ENCODE results near the gene GABARAPL2. TPM values are rescaled to one million over a fixed set of nuclear protein-coding genes. Genes with fewer than 3 reads are reported as not detected.
"Not testable (repeated sequence)": the region's sequence is repeated elsewhere in the genome, so short reads cannot be mapped to it uniquely, and the experiment has no call there.

Gene GABARAPL2, protein sequence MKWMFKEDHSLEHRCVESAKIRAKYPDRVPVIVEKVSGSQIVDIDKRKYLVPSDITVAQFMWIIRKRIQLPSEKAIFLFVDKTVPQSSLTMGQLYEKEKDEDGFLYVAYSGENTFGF
- total RNA-seq (2014; rRNA removed; shearing (Covaris generic)) = 18.9 and 20.1 TPM in 2 replicates

DNA sequence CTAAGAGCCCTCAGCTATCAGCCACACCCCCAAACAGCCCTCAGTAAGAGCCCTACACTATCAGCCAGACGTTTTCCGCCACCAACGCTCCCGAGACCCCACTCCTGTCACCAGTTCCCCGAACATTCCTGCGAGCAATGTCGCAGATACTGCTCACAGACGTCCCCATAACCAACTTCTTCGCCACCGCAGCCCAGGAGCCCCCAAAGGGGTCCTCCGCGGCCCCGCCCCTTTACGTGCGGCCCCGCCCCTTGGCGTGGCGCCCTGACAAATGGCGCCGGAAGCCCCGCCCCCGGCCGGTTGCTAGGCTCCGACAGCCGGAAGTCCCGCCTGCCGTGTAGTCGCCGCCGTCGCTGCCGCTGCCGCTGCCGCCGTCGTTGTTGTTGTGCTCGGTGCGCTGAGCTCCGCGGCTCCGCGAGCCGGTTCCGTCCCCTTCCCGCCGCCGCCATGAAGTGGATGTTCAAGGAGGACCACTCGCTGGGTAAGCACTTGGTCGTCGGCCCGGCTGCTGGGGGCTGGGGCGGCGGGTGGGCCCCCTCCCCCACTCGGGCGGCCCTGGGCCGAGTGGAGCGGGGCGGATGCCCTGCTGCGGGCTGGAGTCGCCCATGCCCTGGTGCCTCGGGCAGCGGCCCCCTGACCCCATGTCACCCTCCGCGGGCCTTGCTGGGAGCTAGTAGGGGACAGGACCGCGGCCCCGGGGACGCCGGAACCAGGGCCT, at the start of gene GABARAPL2:
Gene GABARAPL2 (plus strand): TSS at position 340 of the 718 bp plus-strand sequence. CDS start 108 bp downstream, at position 448.
- DNase-seq (ENCODE audit: low spot score) = peak; percentile 87
- in situ Hi-C loops (cut with HindIII; ENCODE audit: low sequenced_read_pairs) = no loop called here

DNA sequence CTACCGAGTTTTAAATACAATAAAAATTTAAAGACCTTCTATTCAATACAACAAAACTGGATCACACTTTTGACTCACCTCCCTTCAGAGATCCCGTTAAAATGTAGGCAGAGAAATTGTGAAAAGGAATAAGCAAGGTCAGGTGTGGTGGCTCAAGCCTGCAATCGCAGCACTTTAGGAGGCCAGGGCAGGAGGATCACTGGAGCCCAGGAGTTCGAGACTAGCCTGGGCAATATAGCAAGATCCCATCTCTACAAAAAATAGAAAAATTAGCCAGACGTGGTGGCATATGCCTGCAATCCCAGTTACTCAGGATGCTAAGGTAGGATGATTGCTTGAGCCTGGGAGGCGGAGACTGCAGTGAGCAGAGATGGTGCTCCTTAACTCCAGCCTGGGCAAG, 47.0 kb upstream of the GABARAPL2 start:
- DNase-seq (ENCODE audit: low spot score) = no peak
- in situ Hi-C loops (cut with HindIII; ENCODE audit: low sequenced_read_pairs) = no loop called here

DNA sequence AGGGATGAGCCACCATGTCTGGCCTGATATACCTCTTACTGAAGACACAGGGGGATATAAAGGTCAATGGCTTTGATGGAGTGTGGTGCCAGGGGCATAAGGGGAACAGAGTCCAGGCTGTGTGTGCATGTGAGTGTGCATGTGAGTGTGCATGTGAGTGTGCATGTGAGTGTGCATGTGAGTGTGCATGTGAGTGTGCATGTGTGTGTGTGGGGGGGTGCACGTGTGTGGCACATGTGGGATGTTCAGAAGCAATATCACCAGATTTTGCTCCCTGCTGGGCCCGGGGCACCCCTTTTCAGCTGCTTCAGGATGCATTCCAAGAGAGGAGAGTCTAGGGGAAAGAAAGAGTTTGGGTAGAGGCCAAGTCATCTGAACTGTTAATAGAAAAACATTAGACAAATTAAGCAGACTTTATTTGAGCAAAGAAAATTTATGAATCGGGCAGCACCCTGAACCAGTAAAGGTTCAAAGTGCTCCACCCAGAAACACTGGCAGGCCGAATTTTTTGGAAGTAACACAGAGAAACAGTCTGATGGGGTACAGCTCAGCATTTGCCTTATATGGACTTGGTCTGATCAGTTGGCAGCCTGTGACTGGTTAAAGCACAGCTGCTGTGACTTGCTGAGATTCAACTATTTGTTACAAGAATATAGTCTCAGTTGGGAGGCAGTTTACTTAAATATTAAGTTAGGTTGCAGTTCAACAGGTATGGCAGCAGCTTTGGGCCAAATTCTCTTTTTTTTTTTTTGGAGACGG, 40.0 kb upstream of the GABARAPL2 start:
- in situ Hi-C loops (cut with HindIII; ENCODE audit: low sequenced_read_pairs) = no loop called here
- no peak for DNase-seq (ENCODE audit: low spot score)

DNA sequence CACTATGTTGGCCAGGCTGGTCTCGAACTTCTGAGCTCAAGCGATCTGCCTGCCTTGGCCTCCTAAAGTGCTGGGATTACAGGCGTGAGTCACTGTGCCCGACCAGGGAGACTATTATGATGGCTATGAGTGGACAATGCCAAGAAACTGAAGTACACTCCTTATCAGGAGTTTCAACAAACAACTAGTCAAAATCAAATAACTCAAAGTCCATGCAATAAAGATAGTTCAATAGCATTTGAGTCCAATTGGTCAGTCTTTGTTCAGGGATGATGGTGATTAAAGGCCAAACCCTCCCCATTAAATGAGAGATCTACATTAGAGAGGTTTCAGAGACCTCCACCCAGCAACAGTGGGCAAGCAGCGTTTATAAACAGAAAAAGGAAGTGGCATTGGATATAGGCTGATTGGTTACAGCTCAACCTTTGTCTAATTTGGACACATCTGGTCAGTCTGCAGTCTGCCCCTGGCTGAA, 38.3 kb upstream of the GABARAPL2 start:
- in situ Hi-C loops (cut with HindIII; ENCODE audit: low sequenced_read_pairs) = no loop called here
- DNase-seq (ENCODE audit: low spot score) = no peak

DNA sequence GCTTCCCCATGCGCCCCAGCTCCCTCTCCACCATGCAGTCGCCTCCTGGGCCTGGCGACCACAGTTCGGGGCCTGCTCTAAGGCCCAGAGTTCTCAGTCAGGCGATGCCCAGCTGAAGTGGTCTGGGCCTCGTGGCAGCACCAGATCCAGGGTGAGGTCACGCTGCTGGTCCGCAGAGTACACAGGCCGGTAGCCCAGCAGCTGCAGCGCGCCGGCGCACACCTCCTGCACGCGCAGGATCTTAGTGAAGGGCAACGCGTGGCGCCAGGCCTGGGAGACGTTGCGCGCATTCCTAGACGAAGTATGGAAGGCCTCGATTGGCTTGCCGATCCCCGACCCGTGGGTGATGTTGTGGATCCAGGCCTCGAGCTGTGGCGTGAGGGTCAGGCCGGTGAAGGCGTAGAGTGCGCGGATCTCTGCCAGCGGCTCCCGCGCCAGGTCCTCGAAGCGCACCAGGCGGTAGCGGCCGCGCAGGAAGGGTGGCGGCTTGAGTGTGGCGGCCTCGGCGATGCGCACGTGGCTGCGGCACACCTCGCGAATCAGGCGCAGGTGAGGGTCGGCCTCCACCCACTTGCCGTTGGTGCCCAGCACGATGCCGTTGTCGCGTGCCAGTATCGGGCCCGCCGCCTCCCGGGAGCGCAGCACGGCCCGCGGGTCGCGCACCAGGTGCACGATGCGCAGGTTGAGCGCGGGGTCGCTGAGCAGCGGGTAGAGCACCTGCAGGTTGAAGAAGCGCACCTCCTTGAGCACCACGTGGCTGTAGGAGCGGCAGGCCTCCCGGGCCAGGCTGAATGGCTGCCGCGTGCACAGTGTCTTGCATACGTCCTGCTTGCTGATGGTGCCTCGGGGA, 36.9 kb upstream of the GABARAPL2 start:
- DNase-seq (ENCODE audit: low spot score) = no peak
- in situ Hi-C loops (cut with HindIII; ENCODE audit: low sequenced_read_pairs) = no loop called here

DNA sequence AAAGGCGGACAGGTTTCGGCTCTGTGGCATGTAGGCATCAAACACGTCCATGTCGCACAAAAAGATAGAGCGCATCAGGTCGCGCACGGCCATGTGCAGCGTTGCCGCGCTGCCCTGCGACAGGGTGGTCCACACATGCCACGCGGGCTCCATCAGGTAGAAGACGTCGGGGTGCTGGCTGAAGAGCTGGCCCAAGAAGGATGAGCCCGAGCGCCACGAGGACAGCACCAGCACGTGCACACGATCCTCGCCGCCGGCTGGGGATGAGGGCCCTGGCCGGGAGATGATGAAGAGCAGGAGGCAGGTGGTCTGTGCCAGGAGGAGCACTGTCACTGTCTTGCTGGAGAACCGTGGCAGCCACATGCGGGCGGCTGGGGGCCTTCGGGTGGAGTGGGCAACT, 36.2 kb upstream of the GABARAPL2 start:
- DNase-seq (ENCODE audit: low spot score) = no peak
- in situ Hi-C loops (cut with HindIII; ENCODE audit: low sequenced_read_pairs) = no loop called here

DNA sequence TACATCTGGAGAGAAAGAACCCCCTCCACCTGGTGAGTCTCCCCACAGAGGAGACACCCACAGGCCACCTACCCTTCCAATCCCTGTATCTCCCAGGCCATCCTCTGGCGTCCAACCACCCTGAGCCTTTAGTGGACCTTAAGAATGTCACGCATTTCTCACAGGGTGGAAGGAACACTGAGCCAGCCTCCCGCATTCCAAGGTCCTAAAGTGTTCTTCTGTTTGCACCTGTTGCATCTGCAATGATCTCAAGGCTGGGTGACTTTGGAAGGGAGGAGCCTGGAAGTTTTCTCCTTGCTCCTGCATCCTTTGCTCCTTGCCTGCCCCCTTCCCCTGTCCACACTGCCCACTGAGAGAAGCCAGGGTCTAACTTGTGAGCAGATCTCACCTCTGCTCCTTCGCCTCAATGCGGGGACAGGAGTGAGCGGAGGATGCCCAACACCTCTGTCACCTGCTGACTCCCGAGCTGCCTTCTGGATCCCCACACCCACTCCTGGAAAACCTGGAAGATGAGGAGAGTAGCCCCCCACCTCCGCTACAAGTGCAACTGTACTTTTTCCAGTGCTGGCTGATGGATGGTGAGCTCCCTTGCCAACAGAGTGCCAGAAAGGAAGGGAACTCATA, 33.9 kb upstream of the GABARAPL2 start:
- in situ Hi-C loops (cut with HindIII; ENCODE audit: low sequenced_read_pairs) = no loop called here
- DNase-seq (ENCODE audit: low spot score) = no peak

DNA sequence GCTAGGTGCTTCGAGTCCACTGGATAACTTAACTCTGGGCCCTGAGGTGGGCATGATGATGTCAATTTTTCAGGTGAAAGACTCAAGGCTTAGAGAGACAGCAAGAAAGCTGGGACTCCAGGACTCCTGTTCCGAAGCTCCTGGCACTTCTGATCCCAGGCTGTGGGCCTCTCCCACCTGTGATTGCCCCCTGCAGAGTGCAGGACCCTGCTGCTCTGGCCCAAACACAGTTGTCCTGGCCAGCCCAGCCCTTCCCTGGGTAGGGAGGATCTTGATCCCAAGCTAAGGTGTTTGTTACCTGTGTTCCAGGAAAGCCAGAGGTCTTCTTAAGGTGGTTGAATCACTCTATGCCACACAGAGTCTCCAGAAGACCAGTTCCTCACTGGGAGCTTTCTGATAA, 33.4 kb upstream of the GABARAPL2 start:
- in situ Hi-C loops (cut with HindIII; ENCODE audit: low sequenced_read_pairs) = no loop called here
- no peak for DNase-seq (ENCODE audit: low spot score)

DNA sequence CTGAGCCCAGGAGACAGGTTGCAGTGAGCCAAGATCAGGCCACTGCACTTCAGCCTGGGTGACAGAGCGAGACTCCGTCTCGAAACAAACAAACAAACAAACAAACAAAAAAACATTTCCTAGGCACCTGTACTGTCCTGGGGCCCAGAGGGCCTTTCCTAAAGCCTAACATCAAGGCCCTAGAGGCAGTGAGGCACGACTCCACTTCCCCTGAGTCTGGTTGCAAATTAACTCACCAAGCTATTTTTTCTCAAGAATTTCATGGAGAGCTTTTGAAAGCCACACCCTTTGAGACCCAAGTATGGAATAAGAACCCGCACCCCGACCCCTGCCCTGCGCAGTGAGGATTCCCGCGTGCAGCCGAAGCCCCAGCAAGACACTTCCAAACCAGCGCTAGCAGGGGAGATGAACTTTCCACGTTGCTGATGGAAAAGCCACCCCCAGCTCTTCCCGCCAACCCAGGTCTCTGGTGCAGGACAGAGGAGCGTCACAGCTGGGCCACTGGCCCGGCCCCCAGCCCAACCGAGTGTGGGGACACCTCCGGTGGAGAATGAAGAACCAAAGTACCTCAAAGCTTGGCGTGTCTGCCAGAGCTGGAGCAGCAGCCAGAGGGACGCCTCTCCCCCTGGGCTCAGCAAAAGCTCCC, 31.5 kb upstream of the GABARAPL2 start:
- DNase-seq (ENCODE audit: low spot score) = no peak
- in situ Hi-C loops (cut with HindIII; ENCODE audit: low sequenced_read_pairs) = no loop called here

DNA sequence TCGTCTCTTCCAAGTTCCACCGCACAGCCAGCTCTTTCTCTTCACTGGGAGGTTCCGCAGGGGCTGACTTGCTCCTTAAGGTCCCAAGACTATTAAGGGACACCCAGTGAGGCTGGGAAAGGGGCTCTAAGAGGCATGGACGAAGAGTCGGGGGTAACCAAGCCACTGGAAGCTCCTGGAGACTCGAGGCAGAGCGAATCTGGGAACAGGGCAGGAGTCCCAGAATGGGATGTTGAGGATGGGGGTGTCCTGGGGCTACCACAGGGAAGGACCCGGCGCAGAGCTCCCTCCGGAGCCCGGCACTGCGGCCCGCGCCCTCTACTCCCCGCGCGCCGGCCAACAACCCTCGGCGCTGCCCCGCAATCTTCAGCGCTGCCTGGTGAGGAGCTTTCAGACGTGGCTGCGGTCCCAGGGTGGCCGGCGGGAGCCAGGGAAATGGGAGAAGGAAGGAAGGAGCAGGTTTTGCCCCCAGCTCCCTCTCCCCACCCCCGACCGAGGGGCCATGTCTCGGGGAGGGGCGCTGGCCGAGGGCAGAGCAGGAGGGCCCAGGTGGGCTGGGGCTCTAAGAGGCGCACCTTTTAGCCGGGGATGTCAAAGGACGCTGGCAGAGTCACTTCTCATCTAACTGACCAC, 30.9 kb upstream of the GABARAPL2 start:
- in situ Hi-C loops (cut with HindIII; ENCODE audit: low sequenced_read_pairs) = no loop called here
- no peak for DNase-seq (ENCODE audit: low spot score)

DNA sequence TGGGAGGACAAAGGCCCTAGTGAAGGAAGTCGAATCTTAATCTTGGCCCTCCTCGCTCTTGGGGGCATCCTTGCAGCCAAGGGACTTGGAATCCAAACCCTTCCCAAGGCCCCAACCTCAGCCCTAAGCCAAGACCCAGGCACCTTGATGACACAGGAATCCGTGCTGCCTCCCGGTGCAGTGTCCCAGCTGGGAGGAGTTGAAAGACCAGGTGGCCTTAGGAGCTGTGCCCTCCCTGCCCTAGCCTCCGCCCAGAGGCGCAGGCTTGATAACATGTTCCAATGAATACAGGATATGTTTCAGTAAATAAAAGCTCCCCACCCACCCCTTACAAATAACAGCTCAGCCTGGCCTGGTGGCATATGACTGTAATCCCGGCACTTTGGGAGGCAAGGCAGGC, 30.3 kb upstream of the GABARAPL2 start, which contains the start of gene CHST5:
Gene CHST5 (minus strand): TSS at position 208 of the 400 bp plus-strand sequence. CDS start 5,724 bp downstream, outside the sequence.
- in situ Hi-C loops (cut with HindIII; ENCODE audit: low sequenced_read_pairs) = no loop called here
- no peak for DNase-seq (ENCODE audit: low spot score)

DNA sequence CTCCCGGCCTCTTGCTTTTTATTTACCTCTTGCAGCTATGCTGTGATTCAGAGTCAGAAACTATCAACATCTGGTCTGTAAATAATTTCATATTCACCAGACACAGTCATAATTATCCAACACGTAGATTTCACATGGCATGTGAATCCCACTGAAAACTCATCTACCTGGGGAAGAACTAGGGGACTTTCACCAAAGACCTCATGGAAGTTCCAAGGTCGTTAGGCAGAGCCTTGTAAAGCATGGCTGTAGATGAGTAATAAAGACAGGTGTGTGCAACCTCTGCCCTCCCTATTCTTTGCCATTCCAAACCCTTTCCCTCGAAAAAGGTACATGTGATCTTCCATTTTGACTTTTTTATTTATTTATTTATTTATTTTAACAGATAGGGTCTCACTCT, 28.4 kb upstream of the GABARAPL2 start:
- no peak for DNase-seq (ENCODE audit: low spot score)
- in situ Hi-C loops (cut with HindIII; ENCODE audit: low sequenced_read_pairs) = no loop called here

DNA sequence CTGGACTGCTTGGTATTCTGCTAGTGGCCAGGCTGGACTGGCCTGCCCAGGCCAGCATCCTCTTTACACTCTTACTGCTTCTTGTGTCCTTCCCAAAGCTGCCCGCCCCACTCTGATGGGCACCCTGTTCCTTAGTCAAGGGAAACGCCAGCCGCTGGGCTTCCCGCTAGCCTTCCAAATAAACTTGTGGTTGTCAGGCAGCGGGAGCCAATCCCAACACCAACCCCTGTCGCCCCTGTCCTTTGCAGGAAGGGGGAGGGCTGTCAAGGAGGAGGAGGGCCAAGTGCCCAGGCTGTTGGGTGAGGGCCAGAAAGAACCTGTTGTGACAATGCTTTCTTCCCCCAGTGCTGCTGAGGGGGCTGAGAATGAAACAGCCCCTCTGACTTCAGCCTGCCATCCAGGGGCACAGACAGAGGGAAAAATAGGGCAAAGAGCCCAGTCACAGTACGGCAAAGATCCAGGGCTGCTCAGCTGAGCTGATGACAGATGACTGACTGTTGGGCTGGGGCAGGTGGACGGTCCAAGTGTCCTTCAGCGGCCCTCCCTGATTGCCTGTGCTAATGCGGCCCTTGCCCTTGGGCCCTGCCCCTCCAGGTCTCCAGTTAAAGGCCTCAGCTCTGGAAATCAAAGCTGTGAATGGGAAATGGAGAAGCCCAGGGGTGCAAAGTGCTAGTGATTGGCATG, 27.2 kb upstream of the GABARAPL2 start:
- in situ Hi-C loops (cut with HindIII; ENCODE audit: low sequenced_read_pairs) = not testable (repeated sequence)
- peak; percentile 23 for DNase-seq (ENCODE audit: low spot score)

DNA sequence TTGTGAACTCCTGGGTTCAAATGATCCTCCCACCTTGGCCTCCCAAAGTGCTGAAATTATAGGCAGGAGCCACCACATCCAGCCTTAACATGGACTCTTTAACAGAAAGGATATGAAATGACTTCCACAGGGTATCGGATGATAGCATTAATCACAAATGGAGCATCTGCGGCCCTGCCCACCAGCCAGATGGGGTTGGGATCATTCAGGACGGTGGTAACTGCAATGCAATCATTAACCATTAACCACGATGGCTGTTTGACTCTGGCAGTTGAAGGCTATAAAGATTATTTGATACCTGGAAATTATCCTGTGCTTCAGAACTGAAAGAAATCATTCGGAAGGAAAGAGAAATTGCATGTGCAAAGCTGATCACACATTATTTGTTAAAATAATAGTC, 24.9 kb upstream of the GABARAPL2 start:
- no peak for DNase-seq (ENCODE audit: low spot score)
- in situ Hi-C loops (cut with HindIII; ENCODE audit: low sequenced_read_pairs) = no loop called here

DNA sequence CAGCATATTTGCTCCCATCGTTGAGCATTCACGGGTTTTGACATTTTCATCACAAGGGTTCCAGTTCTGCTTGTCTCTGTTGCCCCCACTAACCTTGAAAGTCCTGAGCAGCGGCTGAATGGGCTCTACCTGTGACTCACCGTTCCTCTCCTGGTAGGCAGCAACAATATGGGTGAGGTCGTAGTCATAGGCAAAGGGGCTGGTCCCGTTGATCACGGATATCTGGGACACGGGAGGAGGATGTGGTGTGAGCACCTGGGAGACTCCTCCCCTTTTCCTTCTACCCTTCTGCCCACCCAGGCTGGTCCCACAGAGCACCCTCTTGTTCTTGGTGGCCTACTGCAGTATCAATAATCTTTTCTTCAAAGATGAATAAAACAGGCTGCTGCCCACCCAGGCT, 23.7 kb upstream of the GABARAPL2 start:
- DNase-seq (ENCODE audit: low spot score); in situ Hi-C loops (cut with HindIII; ENCODE audit: low sequenced_read_pairs): not testable (repeated sequence)

DNA sequence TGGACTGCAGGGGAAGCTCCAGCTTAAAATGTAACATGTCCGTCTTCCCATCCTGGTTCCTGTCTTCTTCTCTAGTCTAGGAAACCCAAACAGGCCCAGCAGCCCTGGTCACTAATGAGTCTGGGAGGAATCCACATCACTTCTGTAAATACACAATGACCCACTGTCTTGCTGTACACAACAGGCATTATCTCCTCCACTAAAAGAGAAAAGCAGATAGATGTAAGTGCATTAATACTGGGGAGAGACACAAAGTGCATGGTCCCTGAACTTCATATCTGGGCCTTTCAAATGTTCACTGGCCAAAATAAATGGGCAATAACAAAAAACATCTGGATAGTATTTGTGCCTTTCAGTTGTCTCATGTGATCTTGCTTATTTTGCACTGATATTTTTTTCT, 20.3 kb upstream of the GABARAPL2 start:
- in situ Hi-C loops (cut with HindIII; ENCODE audit: low sequenced_read_pairs); DNase-seq (ENCODE audit: low spot score): not testable (repeated sequence)

DNA sequence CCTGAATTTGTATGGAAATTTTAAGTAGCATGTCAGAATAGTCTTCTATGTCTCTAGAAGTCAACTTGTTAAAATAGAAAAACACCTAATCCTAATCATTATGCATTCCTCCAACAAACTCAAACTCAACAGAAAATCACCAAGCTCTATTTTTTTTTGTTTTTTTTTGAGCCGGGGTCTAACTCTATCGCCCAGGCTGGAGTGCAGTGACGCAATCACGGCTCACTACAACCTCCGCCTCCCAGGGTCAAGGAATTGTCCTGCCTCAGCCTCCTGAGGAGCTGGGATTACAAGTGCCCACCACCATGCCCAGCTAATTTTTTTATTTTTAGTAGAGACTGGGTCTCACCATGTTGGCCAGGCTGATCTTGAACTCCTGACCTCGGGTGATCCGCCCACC, 19.9 kb upstream of the GABARAPL2 start:
- in situ Hi-C loops (cut with HindIII; ENCODE audit: low sequenced_read_pairs) = no loop called here
- no peak for DNase-seq (ENCODE audit: low spot score)

Measured in G401 (cell line).